Limb (tissue), 2 donors: ENCODE results near the gene OPCML.

ENCODE experiments used
- DNase-seq, 2 donors: peaks; one replicate each; pipeline ENCODE4 v3.0.0-alpha.2; 2016; ENCODE audit errors: extremely low spot score in 2 of 2

Gene OPCML

GRCh38 chr11:132504501-132505041 is 1027.7 kb downstream of the OPCML start:
- no peak for DNase-seq

- no peak for DNase-seq
Measured at GRCh38 chr11:132501356-132501755, 1030.9 kb downstream of the OPCML start.

DNA sequence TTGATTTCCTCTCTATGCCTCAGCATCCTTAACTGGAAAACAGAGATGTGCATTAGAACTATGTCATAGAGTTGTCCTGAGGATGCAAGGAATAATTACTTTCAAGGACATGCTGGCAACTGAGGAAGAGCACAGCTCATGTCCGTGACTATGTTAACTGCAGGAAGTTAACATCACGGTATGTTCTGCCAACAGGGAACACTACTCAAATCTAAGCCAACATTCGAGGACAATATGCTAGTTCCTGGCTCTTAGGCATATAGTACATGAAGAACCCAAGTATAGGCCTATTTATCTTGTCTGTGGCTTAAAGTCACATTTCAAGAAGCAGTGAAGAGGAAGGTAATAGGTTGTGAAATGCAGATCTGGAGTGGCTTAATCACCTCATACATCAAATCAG is 1032.6 kb downstream of the OPCML start:
- DNase-seq: no peak

- no peak for DNase-seq
Measured at GRCh38 chr11:132496341-132496740, 1036.0 kb downstream of the OPCML start.

DNA sequence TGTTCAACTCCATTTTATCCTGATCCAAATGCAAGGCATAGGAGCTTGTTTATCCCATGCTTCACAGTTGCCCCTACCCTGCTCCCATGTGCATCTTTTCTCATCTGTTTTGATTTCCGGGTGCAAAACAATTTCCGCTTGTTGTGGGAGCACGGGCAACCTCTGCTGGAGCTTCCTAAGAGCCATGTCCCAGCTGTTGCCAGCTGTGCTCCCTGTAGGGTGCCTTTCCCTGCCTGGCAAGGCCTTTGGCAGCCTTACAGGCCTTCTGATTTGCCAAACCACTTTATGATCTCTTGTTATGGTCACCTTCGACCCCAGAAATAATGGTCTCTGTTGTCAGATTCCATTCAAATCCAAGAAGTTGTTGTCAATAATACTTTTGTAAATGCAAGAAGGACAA is 1038.5 kb downstream of the OPCML start:
- DNase-seq: peak in 1 of 2 donors; percentile 32

- DNase-seq: no peak
Measured at GRCh38 chr11:132490978-132491377, 1041.3 kb downstream of the OPCML start.

GRCh38 chr11:132486060-132486459 is 1046.2 kb downstream of the OPCML start:
- no peak for DNase-seq

DNA sequence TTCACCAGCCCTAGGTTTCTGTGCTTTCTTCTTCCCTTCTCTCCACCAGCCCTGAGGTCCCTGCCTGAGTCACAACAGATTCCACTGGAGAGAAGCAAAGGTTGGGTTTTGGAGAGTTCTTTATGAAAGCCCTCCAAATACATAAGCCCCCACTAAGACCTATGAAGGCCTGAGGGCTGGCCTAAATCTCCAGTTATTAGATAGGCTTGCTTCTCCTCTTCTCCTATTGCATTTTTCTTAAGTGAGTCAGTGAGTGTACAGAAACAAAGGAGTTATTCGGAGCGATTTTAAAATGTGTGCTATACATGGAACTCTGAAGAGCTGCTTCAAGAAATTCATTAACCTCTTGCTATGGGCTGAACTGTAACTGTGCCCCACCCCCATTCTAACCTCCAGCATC is 1057.3 kb downstream of the OPCML start:
- DNase-seq: no peak

DNA sequence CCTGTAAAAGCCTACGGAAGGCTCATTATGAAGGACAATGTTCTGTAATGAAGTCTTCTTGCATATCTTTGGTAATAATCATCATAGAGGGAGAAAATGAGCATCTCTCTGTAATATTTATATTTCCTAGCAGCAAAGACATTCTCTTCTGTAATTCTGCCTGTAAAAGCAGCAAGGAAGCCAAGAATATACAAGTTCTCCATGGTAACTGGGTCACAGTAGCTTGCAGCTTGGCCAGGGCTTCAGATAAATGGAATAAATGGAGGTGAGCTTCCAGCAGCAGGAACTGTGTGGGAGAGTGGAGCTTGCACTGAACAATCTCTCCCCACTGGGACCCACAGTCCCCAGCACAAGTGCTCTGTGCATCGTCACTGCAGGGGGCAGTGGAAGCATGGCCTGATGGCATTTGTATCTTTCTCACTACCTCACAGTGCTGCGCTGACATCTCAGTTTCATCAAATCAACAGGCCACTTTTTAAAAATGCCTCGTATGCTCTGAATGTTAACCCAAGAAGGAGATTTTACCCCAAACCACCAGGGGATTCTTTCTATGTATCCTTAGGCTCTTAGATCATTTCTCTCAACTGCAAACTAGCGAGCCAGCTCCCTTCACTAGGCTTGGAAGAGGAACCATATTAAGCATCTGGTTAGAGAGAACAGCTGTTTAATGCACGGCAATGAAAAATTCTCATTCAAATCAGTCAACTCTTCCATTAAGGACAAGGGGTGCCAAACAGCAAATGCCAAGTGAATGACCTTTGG is 1059.7 kb downstream of the OPCML start:
- peak; percentile 55 to 70 for DNase-seq

- DNase-seq: no peak
Measured at GRCh38 chr11:132471466-132471865, 1060.8 kb downstream of the OPCML start.

- DNase-seq: no peak
Measured at GRCh38 chr11:132466983-132467382, 1065.3 kb downstream of the OPCML start.

DNA sequence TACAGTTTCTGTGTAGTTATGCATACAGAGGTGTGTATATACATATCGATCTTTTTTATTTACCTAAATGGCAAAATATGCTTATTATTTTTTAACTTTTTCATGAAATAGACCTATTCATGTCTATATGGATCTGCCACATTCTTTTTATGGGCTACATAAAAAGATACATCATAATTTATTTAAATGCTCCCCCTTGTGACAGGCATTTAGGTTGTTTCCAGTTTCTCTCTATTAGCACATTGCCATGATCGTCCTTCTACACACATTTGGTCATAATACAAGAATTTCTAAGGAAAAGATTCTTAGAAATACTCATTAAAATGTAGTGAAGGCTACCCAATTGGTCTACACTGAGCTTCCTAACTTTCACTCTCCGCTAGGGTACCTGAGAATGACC is 1067.4 kb downstream of the OPCML start:
- no peak for DNase-seq

GRCh38 chr11:132464003-132464342 is 1068.3 kb downstream of the OPCML start:
- DNase-seq: peak; percentile 85 to 88

GRCh38 chr11:132463295-132464002 is 1068.9 kb downstream of the OPCML start:
- no peak for DNase-seq

DNA sequence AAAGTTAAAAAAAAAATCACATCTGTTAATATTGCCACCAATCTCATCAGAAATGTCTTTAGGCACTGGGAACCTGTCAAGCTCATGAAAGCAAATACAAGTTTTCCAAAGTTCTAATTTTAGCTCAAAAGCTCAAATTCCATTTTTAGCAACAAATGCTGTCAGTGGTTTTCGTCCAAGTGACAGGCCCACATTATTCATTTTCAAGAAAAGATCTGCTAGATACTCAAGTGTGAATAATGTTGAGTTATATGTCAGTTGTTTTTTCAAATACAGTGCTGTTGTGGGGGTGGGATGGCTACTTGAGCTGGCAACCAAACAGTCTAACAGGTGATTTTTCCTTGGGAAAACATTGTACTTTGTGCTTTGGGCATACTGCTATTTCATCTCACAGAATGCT is 1072.6 kb downstream of the OPCML start:
- no peak for DNase-seq

DNA sequence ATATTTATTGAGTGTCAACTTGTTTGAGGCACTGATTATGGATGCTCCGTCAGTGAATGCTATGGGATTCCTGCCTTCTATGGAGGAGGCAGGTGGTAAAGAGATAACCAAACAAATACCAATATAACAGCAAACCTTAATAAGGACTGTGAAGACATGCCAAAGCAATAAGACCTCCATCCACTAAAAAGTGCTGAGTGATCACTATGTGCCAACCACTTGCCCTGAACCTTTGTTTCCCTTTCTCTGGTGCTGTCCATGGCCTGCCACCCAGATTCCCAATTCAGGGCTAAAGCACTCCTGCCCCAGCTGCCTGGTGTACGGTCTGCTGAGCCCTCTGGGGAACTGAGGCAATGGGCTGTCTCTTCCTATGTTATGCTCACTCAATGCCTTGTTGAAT is 1074.9 kb downstream of the OPCML start:
- DNase-seq: no peak

DNA sequence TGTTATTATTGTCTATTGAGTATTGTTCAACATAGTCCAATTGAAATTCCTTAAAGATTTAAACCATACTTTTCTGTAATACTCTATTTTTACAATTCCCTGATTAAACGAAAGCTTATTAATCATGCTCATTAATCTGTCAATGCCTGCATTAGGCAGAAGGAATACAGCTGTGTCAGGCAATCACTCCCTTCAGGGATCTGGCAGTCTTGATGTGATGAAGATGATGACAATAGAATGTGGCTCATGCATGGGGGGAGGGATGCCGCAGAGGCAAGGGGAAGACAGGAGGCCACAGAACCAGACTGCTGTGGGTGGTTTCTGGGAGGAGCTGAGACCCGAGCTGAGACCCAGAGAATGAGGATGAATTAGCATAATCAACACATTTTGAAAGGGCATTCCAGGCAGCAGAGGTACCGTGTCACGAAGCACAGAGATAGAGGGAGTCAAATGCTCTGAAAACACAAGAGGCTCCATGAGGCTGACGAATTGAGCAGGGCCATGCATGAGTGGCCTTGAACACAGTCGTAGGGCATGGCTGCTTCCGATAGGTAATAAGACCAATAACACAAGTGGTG is 1075.5 kb downstream of the OPCML start:
- no peak for DNase-seq

DNA sequence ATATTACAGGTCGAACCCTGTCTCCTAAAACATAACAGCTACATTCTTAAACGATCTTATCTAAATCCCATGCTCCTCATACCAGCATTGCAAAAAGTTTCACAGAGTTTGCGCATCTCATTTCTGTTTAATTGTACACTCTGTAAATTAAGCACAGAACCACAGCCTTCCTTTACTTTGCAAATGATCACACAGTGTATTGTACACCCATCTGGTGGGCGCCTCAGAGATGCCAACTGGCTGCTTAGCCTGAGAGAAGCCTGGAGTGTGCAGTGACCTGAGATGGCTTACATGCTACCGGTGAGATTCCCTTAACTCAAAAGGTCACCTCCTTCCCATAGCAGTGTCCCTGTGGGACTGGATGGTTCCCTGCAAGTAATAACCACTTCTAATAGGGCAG is 1077.3 kb downstream of the OPCML start:
- no peak for DNase-seq

- no peak for DNase-seq
Measured at GRCh38 chr11:132453406-132453805, 1078.9 kb downstream of the OPCML start.

GRCh38 chr11:132452616-132453015 is 1079.7 kb downstream of the OPCML start:
- no peak for DNase-seq

- DNase-seq: no peak
Measured at GRCh38 chr11:132451942-132452601, 1080.2 kb downstream of the OPCML start.

- DNase-seq: no peak
Measured at GRCh38 chr11:132450631-132451030, 1081.7 kb downstream of the OPCML start.
